ENCODE measurements around the gene ORM2.
"Not testable (repeated sequence)": the region's sequence is repeated elsewhere in the genome, so short reads cannot be mapped to it uniquely, and the experiment has no call there.

The ORM2 gene

GRCh38 chr9:114332474-114333040, 2.9 kb downstream of the ORM2 start:
- DNase-seq (ENCODE audit: low spot score) = not testable (repeated sequence)

GRCh38 chr9:114333718-114334117, 4.0 kb downstream of the ORM2 start:
- not testable (repeated sequence) for DNase-seq (ENCODE audit: low spot score)

GRCh38 chr9:114334490-114334889, 4.8 kb downstream of the ORM2 start:
- DNase-seq (ENCODE audit: low spot score) = no peak

GRCh38 chr9:114335745-114336144, 6.1 kb downstream of the ORM2 start:
- no peak for DNase-seq (ENCODE audit: low spot score)

- no peak for DNase-seq (ENCODE audit: low spot score)
These were observed 6.5 kb downstream of the ORM2 start for GRCh38 chr9:114336157-114336556.

GRCh38 chr9:114336699-114337395, 7.2 kb downstream of the ORM2 start:
- no peak for DNase-seq (ENCODE audit: low spot score)

GRCh38 chr9:114338187-114338586, 8.5 kb downstream of the ORM2 start:
- no peak for DNase-seq (ENCODE audit: low spot score)

- DNase-seq (ENCODE audit: low spot score) = peak; percentile 42
These were observed 9.7 kb downstream of the ORM2 start for GRCh38 chr9:114339130-114339908.

GRCh38 chr9:114341152-114341830, 11.6 kb downstream of the ORM2 start:
- DNase-seq (ENCODE audit: low spot score) = no peak

- DNase-seq (ENCODE audit: low spot score) = no peak
These were observed 12.3 kb downstream of the ORM2 start for GRCh38 chr9:114341991-114342390.

GRCh38 chr9:114342755-114343440, 13.2 kb downstream of the ORM2 start:
- no peak for DNase-seq (ENCODE audit: low spot score)

GRCh38 chr9:114343471-114344187, 14.0 kb downstream of the ORM2 start:
- no peak for DNase-seq (ENCODE audit: low spot score)

- DNase-seq (ENCODE audit: low spot score) = no peak
These were observed 14.5 kb downstream of the ORM2 start for GRCh38 chr9:114344188-114344566.

- DNase-seq (ENCODE audit: low spot score) = no peak
These were observed 15.0 kb downstream of the ORM2 start for GRCh38 chr9:114344692-114345091.

- no peak for DNase-seq (ENCODE audit: low spot score)
These were observed 15.9 kb downstream of the ORM2 start for GRCh38 chr9:114345493-114346065.

GRCh38 chr9:114346146-114346545, 16.5 kb downstream of the ORM2 start:
- DNase-seq (ENCODE audit: low spot score) = no peak

- no peak for DNase-seq (ENCODE audit: low spot score)
These were observed 18.0 kb downstream of the ORM2 start for GRCh38 chr9:114347675-114348074.

GRCh38 chr9:114348261-114348905, 18.7 kb downstream of the ORM2 start:
- DNase-seq (ENCODE audit: low spot score) = no peak

- DNase-seq (ENCODE audit: low spot score) = peak; percentile 60
These were observed 19.3 kb downstream of the ORM2 start for GRCh38 chr9:114348906-114349482.

Measured in CD4-positive, alpha-beta T cell treated with Interleukin-6 at 100 ng/mL for 8 hours (primary cell).